HG03108 (cell line): ENCODE results near the gene SLC43A3.
"Not testable (repeated sequence)": the region's sequence is repeated elsewhere in the genome, so short reads cannot be mapped to it uniquely, and the experiment has no call there.

Source experiments
- ATAC-seq: cut with Tn5 transposase; IDR thresholded peaks from one replicate; pipeline ENCODE4 v1.9.1; 2021; ENCODE audit warnings: moderate library complexity; ENCODE audit not compliant: unreplicated experiment

Gene SLC43A3

DNA sequence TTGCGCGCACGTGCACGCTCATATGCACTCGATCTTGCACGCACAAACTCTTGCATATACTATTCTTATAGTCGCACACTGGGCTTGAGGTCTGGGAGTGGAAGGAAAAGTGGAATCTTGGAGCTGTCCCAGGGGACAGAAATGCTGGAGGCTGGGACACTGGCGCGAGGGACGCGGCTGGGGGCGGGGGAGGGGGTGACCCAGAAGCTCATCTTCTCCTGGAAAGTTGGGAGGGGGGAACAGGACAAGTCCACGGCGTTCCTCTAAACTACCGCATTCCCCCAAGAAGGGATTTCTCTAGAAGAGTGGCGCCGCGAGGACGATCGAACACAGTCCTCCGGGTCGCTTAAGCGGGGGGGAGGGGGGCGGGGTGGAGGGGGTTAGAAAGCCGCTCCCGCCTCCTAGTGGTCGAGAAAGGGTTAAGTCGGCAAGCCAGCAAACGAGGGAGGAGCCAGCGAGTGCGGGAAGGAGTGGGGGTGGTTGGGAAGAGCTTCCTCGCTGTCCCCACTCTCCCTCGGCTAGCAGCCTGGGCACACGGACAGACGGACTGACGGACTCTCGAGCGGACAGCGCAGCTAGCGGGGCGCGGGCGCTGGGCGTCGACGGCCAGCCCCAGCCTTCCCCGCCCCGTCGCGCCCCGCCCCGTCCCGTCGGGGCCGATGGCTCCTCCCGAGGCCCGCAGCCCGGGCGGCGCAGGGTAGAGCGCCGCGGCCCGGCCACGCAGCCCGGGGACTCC lies 33.3 kb upstream of the SLC43A3 start, which contains the start of gene RTN4RL2:
Gene RTN4RL2, plus strand, starts transcription at position 507 of the 736 bp plus-strand sequence. CDS start 338 bp downstream, outside the sequence.
- no peak for ATAC-seq

GRCh38 chr11:57459164-57460021 lies 32.5 kb upstream of the SLC43A3 start:
- no peak for ATAC-seq

- ATAC-seq, result no peak
Observed at GRCh38 chr11:57458410-57459163, 31.7 kb upstream of the SLC43A3 start.

GRCh38 chr11:57458060-57458409 lies 31.1 kb upstream of the SLC43A3 start:
- no peak for ATAC-seq

- peak; percentile 15 for ATAC-seq
Observed at GRCh38 chr11:57457643-57458023, 30.7 kb upstream of the SLC43A3 start.

GRCh38 chr11:57456960-57457642 lies 30.2 kb upstream of the SLC43A3 start:
- peak; percentile 60 for ATAC-seq

- ATAC-seq, result no peak
Observed at GRCh38 chr11:57453543-57454177, 26.7 kb upstream of the SLC43A3 start.

GRCh38 chr11:57446055-57446454 lies 19.1 kb upstream of the SLC43A3 start:
- no peak for ATAC-seq

GRCh38 chr11:57445122-57445394 lies 18.1 kb upstream of the SLC43A3 start:
- ATAC-seq, result not testable (repeated sequence)

DNA sequence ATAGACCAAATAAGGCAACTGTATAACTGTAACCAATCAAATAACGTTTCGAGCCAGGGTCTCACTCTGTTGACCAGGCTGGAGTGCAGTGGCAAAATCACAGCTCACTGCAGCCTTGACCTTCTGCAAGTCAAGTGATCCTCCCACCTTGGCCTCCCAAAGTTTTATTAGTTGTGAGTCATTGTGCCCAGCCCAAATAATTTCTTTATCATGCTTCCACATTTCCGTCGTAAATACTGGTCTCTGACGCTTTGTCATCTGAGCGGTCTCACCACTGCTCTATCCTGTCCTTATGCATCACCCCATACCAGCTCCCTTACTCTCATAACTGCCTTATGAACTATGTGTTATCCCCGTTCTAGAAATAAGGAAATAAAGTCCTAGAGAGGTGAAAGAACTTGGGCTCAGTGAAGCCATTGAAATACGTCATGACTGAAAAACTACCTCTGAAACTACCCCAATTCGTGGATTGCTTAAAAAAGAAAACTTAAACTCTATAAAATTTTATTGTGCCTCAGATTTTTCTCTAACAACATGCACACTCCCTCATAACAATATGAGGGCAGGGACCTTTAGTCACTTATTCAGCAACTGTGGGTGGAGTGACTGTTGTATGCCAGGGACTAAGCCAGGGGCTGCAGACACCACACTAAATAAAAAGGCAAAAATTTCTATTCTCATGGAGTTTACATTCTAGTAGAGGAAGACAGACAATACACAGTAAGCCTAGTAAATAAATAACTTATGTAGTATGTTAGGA lies 17.6 kb upstream of the SLC43A3 start:
- no peak for ATAC-seq

GRCh38 chr11:57440744-57441414 lies 14.0 kb upstream of the SLC43A3 start:
- ATAC-seq, result no peak

DNA sequence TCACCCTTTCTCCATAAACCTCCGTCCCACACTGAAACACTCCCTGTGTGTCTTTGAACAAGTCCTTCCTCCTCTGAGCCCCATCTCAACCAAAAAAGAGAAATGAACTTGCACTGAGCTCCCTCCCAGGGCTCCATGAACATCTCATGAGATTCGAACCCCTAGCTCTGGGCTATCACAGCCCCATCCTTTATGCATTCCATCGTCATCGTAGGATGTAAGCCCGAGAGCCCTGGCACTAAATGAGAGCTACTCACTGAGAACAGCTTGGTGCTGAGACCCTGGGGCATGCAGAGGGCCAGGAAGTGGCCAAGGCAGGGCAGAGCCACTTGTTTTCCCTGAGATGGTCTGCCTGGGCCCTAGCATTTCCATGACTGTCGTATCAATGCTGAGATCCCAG lies 12.9 kb upstream of the SLC43A3 start:
- no peak for ATAC-seq

GRCh38 chr11:57438345-57439285 lies 11.7 kb upstream of the SLC43A3 start:
- no peak for ATAC-seq

DNA sequence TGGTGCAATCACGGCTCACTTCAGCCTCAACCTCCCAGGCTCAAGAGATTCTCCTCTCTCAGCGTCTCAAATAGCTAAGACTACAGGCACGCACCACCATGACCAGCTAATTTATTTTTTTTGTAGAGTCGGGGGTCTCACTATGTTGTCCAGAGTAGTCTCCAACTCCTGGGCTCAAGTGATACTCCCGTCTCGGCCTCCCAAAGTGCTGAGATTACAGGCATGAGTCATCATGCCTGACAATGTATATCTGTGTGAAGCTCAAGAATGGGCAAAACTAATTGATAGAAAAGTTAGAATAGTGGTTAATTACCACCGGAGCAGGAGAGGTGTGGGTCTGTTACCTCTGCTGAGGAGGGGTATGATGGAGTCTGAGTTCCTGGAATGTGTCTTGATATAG lies 9.1 kb upstream of the SLC43A3 start:
- ATAC-seq, result no peak

GRCh38 chr11:57434640-57435546 lies 8.0 kb upstream of the SLC43A3 start:
- ATAC-seq, result no peak

DNA sequence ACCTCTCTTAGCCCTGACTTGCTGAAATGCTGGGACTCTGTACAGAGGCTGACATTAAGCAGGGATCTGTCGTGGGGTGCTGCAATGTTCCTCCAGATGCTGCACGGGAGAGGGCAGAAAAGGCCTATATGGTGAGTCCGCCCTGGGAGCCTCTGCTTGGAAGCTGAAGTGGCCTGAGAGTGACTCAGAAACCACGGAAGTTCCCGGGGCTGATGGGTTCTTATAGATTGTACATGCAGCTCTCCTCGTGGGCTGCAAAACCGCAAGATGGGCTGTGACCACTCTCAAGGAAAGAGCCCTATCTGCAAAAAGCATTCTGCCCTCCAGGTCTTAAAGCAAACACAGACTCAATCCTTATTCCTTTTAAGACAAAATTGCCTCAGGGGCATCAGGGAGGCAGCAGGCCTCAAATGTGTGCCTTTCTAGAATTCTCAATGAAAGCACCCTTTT lies 5.8 kb upstream of the SLC43A3 start:
- ATAC-seq, result no peak

GRCh38 chr11:57432149-57432561 lies 5.2 kb upstream of the SLC43A3 start:
- ATAC-seq, result no peak
